B cell (primary cell): ENCODE measurements around the gene SIL1.

Experiments used
- EZH2 ChIP-seq: IDR thresholded peaks from 2 replicates; pipeline ENCODE4 v1.6.1; 2012; ENCODE audit warnings: borderline replicate concordance, low read depth, mild to moderate bottlenecking, moderate library complexity, low read length; ENCODE audit not compliant: insufficient read depth, poor library complexity, severe bottlenecking
- TF ChIP-seq, protein P1 (sequence below): fragments of 200-600 bp; IDR thresholded peaks from one replicate; pipeline ENCODE4 v1.8.0; 2022; ENCODE audit warnings: antibody characterized with exemption, mild to moderate bottlenecking

DNA sequence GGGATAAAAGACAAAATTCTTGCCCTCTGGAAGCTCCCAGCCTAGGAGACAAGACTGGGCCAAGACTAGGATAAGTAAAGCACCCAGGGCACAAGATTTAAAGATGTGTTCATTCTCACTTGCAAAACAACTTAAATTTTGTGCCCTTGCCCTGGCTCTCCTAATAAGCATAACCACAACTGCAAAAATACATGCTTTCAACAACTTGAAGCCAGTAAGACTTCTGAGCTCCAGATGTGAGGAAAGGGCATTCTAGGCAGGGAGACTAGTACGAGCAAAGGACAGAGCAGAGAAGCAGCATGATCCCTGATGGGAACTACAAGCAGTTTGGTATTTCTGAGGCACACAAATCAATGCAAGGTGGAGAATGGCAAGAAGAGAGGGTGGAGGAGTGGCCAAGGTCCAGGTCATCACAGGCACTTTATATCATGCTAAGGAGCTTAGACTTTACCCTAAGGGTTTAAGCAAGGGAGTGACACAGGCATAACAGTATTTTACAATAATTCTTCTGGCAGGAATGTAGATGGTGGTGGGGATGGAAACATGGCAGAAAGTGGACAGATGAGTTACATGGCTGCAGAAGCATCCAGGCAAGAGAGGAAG lies 30.1 kb upstream of the SIL1 start:
- TF ChIP-seq, protein P1, sequence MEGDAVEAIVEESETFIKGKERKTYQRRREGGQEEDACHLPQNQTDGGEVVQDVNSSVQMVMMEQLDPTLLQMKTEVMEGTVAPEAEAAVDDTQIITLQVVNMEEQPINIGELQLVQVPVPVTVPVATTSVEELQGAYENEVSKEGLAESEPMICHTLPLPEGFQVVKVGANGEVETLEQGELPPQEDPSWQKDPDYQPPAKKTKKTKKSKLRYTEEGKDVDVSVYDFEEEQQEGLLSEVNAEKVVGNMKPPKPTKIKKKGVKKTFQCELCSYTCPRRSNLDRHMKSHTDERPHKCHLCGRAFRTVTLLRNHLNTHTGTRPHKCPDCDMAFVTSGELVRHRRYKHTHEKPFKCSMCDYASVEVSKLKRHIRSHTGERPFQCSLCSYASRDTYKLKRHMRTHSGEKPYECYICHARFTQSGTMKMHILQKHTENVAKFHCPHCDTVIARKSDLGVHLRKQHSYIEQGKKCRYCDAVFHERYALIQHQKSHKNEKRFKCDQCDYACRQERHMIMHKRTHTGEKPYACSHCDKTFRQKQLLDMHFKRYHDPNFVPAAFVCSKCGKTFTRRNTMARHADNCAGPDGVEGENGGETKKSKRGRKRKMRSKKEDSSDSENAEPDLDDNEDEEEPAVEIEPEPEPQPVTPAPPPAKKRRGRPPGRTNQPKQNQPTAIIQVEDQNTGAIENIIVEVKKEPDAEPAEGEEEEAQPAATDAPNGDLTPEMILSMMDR, result no peak
- TF ChIP-seq EZH2, result no peak
